IPS-11a (cell line): ENCODE measurements around the gene UVSSA.
"Not testable (repeated sequence)": the region's sequence is repeated elsewhere in the genome, so short reads cannot be mapped to it uniquely, and the experiment has no call there.

ENCODE experiments used
- H3K4me3 ChIP-seq: one replicate; pipeline ENCODE4 v1.5.1; 2013; ENCODE audit warnings: low read depth, low read length, control low read depth

UVSSA gene

GRCh38 chr4:1315836-1316536, 31.0 kb upstream of the UVSSA start:
- H3K4me3 ChIP-seq: no peak overlapping the region

GRCh38 chr4:1316537-1317168, 30.4 kb upstream of the UVSSA start:
- H3K4me3 ChIP-seq: no peak overlapping the region

- no peak overlapping the region for H3K4me3 ChIP-seq
These were observed 29.6 kb upstream of the UVSSA start for GRCh38 chr4:1317177-1318045.

- H3K4me3 ChIP-seq: no peak overlapping the region
These were observed 29.0 kb upstream of the UVSSA start for GRCh38 chr4:1318046-1318375.

GRCh38 chr4:1318488-1319213, 28.4 kb upstream of the UVSSA start:
- H3K4me3 ChIP-seq: no peak overlapping the region

GRCh38 chr4:1321486-1321885, 25.5 kb upstream of the UVSSA start:
- no peak overlapping the region for H3K4me3 ChIP-seq

GRCh38 chr4:1321946-1322650, 24.9 kb upstream of the UVSSA start:
- H3K4me3 ChIP-seq: no peak overlapping the region

GRCh38 chr4:1323280-1323634, 23.8 kb upstream of the UVSSA start:
- no peak overlapping the region for H3K4me3 ChIP-seq

GRCh38 chr4:1323635-1324442, 23.2 kb upstream of the UVSSA start:
- no peak overlapping the region for H3K4me3 ChIP-seq

- H3K4me3 ChIP-seq: not testable (repeated sequence)
These were observed 22.4 kb upstream of the UVSSA start for GRCh38 chr4:1324443-1325175.

GRCh38 chr4:1325176-1325480, 21.9 kb upstream of the UVSSA start:
- H3K4me3 ChIP-seq: no peak overlapping the region

- no peak overlapping the region for H3K4me3 ChIP-seq
These were observed 21.1 kb upstream of the UVSSA start for GRCh38 chr4:1325681-1326635.

- no peak overlapping the region for H3K4me3 ChIP-seq
These were observed 20.1 kb upstream of the UVSSA start for GRCh38 chr4:1326751-1327525.

GRCh38 chr4:1327526-1328266, 19.3 kb upstream of the UVSSA start:
- no peak overlapping the region for H3K4me3 ChIP-seq

- no peak overlapping the region for H3K4me3 ChIP-seq
These were observed 18.5 kb upstream of the UVSSA start for GRCh38 chr4:1328267-1329155.
